SU-DHL-6 (cell line): ENCODE measurements around the gene GCN1.

ENCODE experiments used
- CTCF ChIP-seq: fragments of 200-600 bp; sonication (generic); IDR thresholded peaks from one replicate; pipeline ENCODE4 v1.5.1; 2017; ENCODE audit warnings: antibody characterized with exemption, mild to moderate bottlenecking, low read length, moderate library complexity; ENCODE audit not compliant: insufficient read depth, poor library complexity, severe bottlenecking
- EZH2phosphoT487 ChIP-seq: fragments of 200-600 bp; sonication (generic), shearing (Covaris generic); conservative IDR thresholded peaks from 2 replicates; pipeline ENCODE4 v1.6.1; 2018; ENCODE audit warnings: mild to moderate bottlenecking, antibody characterized with exemption, low read length, moderate library complexity, mixed read lengths

- TF ChIP-seq EZH2phosphoT487 (no peak), CTCF (no peak)
These were observed 26.5 kb upstream of the GCN1 start for GRCh38 chr12:120220838-120221575.
